Motor neuron (in vitro differentiated cells): ENCODE measurements around the gene NUDT2. TPM values are rescaled to one million over a fixed set of nuclear protein-coding genes. Genes with fewer than 3 reads are reported as not detected.
A peak's percentile ranks its signal among the peaks of the same experiment; 100 is the strongest.
"Not testable (repeated sequence)": the region's sequence is repeated elsewhere in the genome, so short reads cannot be mapped to it uniquely, and the experiment has no call there.

Source experiments
- ATAC-seq, 8 experiments: fragments of 200-7000 bp; cut with Tn5 transposase; replicated peaks in 6 of 8; 2 replicates each; pipeline ENCODE4 v1.8.0; 2021; ENCODE audit warnings: mild to moderate bottlenecking in 8 of 8, moderate library complexity in 8 of 8
- H3K27ac ChIP-seq, 2 donors: fragments of 250-450 bp; sonication (Bioruptor Pico); 2 replicates each; pipeline ENCODE4 v1.9.0; 2021; ENCODE audit warnings: antibody characterized with exemption in 2 of 2, mild to moderate bottlenecking in 2 of 2, moderate library complexity in 1 of 2
- H3K4me1 ChIP-seq, 2 donors: fragments of 250-450 bp; sonication (Bioruptor Pico); replicated peaks in 1 of 2; 2 replicates each; pipeline ENCODE4 v1.6.1; 2021; ENCODE audit warnings: antibody characterized with exemption in 2 of 2, mild to moderate bottlenecking in 2 of 2, moderate library complexity in 1 of 2
- H3K4me3 ChIP-seq, 5 donors: fragments of 250-450 bp; sonication (Bioruptor Pico); 2 replicates each; pipeline ENCODE4 v1.9.0; 2021; ENCODE audit warnings: antibody characterized with exemption in 5 of 5, mild to moderate bottlenecking in 5 of 5, moderate library complexity in 4 of 5
- WGBS, 10 experiments: fragments of 450-650 bp; shearing (Covaris generic); methylation state at CpG; one replicate each; pipeline ENCODE4 v1.0.0; 2022; 5-methylcytosine and 5-hydroxymethylcytosine counted together
- in situ Hi-C, 9 experiments: fragments of 400-800 bp; cut with MboI; loops; one replicate each; pipeline ENCODE4 v1.15.0; 2021; ENCODE audit warnings: low sequenced_read_pairs in 9 of 9, low pct_unique_long_range_greater_than_20kb in 2 of 9; ENCODE audit not compliant: unreplicated experiment in 9 of 9
- total RNA-seq, 8 experiments: library from RNA; unstranded; fragments of 300-600 nt; gene quantifications; 2 replicates each; pipeline versions ENCODE4 v1.2.3 to v1.2.4, GENCODE V29; 2022

NUDT2 gene
- 10 to 100 TPM; 20.5 to 43.7 (median 30.5) TPM for total RNA-seq

GRCh38 chr9:34328987-34329832 is at the start of gene NUDT2, which contains the start of gene KIF24:
Gene NUDT2 (plus strand): TSS chr9:34329569. CDS start chr9:34339040, 9,471 bp downstream.
Gene KIF24 (minus strand): TSS chr9:34329268. CDS start chr9:34311346, 17,922 bp downstream.
- in situ Hi-C loops, result no loop called here
- 0 to 2% (median 0%) methylated on average over 6 to 27 of the region's 64 CpGs; no CpG with 5 or more reads in 3 of the 10 experiments for WGBS, 10 experiments
- Histone ChIP-seq H3K4me1 (peaks cover 18 to 21% of the 10 kb centered on the region in 2 donors), H3K4me3 (peak within 1 kb of the TSS; percentile 59 to 73 (median 69)), H3K27ac (peak within 1 kb of the TSS; percentile 65 to 80)
- ATAC-seq, result peak; percentile 90 to 96 (median 95)

DNA sequence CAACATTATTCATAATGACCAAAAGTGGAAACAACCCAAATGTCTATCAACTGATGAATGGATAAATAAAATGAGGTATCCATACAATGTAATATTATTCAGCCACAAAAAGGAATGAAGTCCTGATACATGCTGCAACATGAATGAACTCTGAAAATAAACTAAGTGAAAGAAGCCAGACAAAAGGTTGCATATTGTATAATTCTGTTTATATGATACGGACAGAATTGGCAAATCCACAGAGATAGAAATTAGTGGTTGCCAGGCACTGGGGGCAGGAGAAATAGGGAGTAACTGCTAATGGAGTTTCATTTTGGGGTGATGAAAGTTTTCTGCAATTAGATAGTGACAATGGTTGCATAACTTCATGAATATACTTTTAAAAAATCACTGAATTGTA is 47.3 kb upstream of the NUDT2 start:
- no peak overlapping the region for H3K4me3 ChIP-seq
- in situ Hi-C loops, result no loop called here
- ATAC-seq, result no peak
- H3K4me1 ChIP-seq, result no peaks in the 10 kb centered on the region
- WGBS, 10 experiments, result 88 to 100% (median 90%) methylated on average over 1 of the region's 1 CpG; no CpG with 5 or more reads in 3 of the 10 experiments
- no peak overlapping the region for H3K27ac ChIP-seq

DNA sequence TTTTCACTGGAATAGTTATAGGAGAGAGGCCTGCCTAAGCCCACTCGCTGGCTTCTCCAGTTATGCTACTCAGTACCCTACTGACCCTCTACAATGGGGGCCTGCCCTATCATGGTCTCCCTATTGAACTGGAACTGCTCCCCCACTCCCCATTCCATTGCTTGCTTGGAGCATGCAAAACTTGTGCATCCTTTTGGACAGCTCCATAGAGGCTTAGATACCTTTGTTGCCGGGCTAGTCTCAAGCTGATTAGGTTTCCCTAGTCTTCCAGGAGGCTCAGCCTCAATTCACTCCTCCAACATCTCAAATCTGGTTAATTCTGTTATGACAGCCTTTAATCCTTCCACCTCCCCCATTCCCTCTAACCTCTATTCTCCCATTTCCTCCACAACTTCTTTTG is 40.2 kb upstream of the NUDT2 start:
- 73 to 100% (median 100%) methylated on average over 1 to 2 of the region's 2 CpGs; no CpG with 5 or more reads in 4 of the 10 experiments for WGBS, 10 experiments
- Histone ChIP-seq H3K27ac (no peak overlapping the region), H3K4me1 (no peaks in the 10 kb centered on the region), H3K4me3 (no peak overlapping the region)
- ATAC-seq, result no peak
- in situ Hi-C loops, result no loop called here

DNA sequence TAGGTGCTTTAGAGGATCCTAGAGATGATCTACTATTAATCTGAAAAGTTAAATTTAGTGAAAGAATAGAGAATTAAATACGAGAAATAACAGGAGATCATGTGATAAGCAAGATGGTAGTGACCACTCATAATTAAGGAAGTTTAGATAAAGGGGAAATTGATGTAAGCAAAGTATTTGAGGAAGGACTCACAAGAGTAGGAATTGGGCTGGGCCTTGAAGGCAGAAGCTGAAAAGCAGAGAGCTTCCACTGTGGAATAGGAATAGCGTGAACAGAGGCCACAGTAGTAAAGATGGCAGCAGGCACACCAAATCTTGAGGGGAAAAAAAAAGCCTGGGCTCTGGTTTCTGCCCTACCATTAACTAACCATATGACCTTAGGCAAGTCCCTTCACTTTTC is 38.3 kb upstream of the NUDT2 start:
- WGBS, 10 experiments, result 83 to 100% (median 95%) methylated on average over 1 to 2 of the region's 2 CpGs
- ATAC-seq, result no peak
- in situ Hi-C loops, result no loop called here
- Histone ChIP-seq H3K4me1 (no peaks in the 10 kb centered on the region), H3K4me3 (no peak overlapping the region), H3K27ac (no peak overlapping the region)

GRCh38 chr9:34291423-34291822 is 37.9 kb upstream of the NUDT2 start:
- no peaks in the 10 kb centered on the region for H3K4me1 ChIP-seq
- WGBS, 10 experiments, result 76 to 100% (median 100%) methylated on average over 1 to 2 of the region's 2 CpGs
- no peak overlapping the region for H3K27ac ChIP-seq
- no peak for ATAC-seq
- H3K4me3 ChIP-seq, result no peak overlapping the region
- in situ Hi-C loops, result no loop called here

- no peak overlapping the region for H3K4me3 ChIP-seq
- no peaks in the 10 kb centered on the region for H3K4me1 ChIP-seq
- no peak for ATAC-seq
- 30 to 82% (median 50%) methylated on average over 2 of the region's 2 CpGs; no CpG with 5 or more reads in 3 of the 10 experiments for WGBS, 10 experiments
- in situ Hi-C loops, result no loop called here
- H3K27ac ChIP-seq, result no peak overlapping the region
Observed at GRCh38 chr9:34292552-34292951, 36.8 kb upstream of the NUDT2 start.

- H3K4me3 ChIP-seq, in situ Hi-C loops, H3K4me1 ChIP-seq, ATAC-seq, H3K27ac ChIP-seq: not testable (repeated sequence)
- WGBS, 10 experiments, result 67 to 92% (median 81%) methylated on average over 1 to 7 of the region's 7 CpGs; no CpG with 5 or more reads in 1 of the 10 experiments
Observed at GRCh38 chr9:34301064-34301463, 28.3 kb upstream of the NUDT2 start.

- H3K27ac ChIP-seq, H3K4me3 ChIP-seq, in situ Hi-C loops, ATAC-seq, H3K4me1 ChIP-seq: not testable (repeated sequence)
- WGBS, 10 experiments, result 80 to 100% (median 100%) methylated on average over 1 to 3 of the region's 3 CpGs; no CpG with 5 or more reads in 3 of the 10 experiments
Observed at GRCh38 chr9:34308316-34308715, 21.1 kb upstream of the NUDT2 start.

- peak in 1 of 8 experiments; percentile 23 for ATAC-seq
- 100% methylated on average over 1 of the region's 1 CpG; no CpG with 5 or more reads in 3 of the 10 experiments for WGBS, 10 experiments
- in situ Hi-C loops, result no loop called here
- H3K4me3 ChIP-seq, result no peak overlapping the region
- no peaks in the 10 kb centered on the region for H3K4me1 ChIP-seq
- no peak overlapping the region for H3K27ac ChIP-seq
Observed at GRCh38 chr9:34310215-34310614, 19.2 kb upstream of the NUDT2 start.

GRCh38 chr9:34311499-34312185 is 17.7 kb upstream of the NUDT2 start:
- no peak overlapping the region for H3K4me3 ChIP-seq
- in situ Hi-C loops, result no loop called here
- no peaks in the 10 kb centered on the region for H3K4me1 ChIP-seq
- H3K27ac ChIP-seq, result no peak overlapping the region
- 17 to 100% (median 83%) methylated on average over 1 to 6 of the region's 6 CpGs; no CpG with 5 or more reads in 1 of the 10 experiments for WGBS, 10 experiments
- no peak for ATAC-seq

DNA sequence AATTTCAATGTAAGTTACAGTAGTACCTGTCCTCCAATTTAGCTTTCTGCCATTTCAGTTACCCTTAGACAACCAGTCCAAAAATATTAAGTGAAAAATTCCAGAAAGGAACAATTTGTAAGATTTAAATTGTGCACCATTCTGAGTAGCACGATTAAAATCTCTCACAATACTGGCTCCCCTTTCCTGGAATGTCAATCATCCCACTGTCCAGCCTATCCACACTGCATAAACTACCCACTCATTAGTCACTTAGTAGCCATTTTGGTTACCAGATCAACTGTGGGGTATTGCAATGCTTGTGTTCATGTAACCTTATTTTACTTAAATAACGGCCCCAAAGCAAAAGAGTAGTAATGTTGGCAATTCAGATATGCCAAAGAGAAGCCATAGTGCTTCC is 11.9 kb upstream of the NUDT2 start:
- no peak for ATAC-seq
- Histone ChIP-seq H3K4me1 (no peaks in the 10 kb centered on the region), H3K4me3 (no peak overlapping the region), H3K27ac (no peak overlapping the region)
- in situ Hi-C loops, result no loop called here
- 60 to 100% (median 92%) methylated on average over 1 to 2 of the region's 2 CpGs; no CpG with 5 or more reads in 3 of the 10 experiments for WGBS, 10 experiments

DNA sequence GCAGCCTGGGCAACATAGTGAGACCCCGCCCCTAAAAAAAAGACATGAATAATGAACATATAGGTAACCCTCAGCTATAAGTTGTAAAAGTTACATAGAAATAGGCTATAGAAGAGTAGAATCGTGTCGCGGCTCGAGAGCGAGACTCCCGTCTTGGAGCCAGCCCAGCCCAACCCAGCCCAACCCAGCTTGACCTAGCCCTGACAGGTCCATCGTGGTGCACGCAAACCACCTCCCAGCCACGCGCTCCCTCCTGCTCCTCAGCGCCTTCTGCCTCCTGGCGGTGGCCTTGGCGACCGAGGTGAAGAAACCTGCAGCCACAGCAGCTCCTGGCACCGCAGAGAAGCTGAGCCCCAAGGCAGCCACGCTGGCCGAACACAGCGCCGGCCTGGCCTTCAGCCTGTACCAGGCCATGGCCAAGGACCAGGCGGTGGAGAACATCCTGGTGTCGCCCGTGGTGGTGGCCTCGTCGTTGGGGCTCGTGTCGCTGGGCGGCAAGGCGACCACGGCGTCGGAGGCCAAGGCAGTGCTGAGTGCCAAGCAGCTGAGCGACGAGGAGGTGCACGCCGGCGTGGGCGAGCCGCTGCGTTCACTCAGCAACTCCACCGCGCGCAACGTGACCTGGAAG is 11.1 kb upstream of the NUDT2 start:
- no peak for ATAC-seq
- Histone ChIP-seq H3K4me1 (no peaks in the 10 kb centered on the region), H3K4me3 (no peak overlapping the region), H3K27ac (no peak overlapping the region)
- in situ Hi-C loops, result no loop called here
- 80 to 100% (median 94%) methylated on average over 1 to 23 of the region's 44 CpGs; no CpG with 5 or more reads in 1 of the 10 experiments for WGBS, 10 experiments

GRCh38 chr9:34321451-34321850 is 7.9 kb upstream of the NUDT2 start:
- Histone ChIP-seq H3K4me3 (no peak overlapping the region), H3K27ac (no peak overlapping the region), H3K4me1 (no peaks in the 10 kb centered on the region)
- 75 to 97% (median 91%) methylated on average over 2 to 6 of the region's 7 CpGs; no CpG with 5 or more reads in 4 of the 10 experiments for WGBS, 10 experiments
- ATAC-seq, result no peak
- in situ Hi-C loops, result no loop called here
